B cell (primary cell): ENCODE results near the gene DACH1. TPM values are rescaled to one million over a fixed set of nuclear protein-coding genes. Genes with fewer than 3 reads are reported as not detected.

ENCODE experiments used
- ATAC-seq: fragments of 200-7000 bp; cut with Tn5 transposase; one replicate; pipeline ENCODE4 v1.10.0; 2021; ENCODE audit warnings: low read depth, mild to moderate bottlenecking, moderate number of reproducible peaks, moderate library complexity
- CTCF ChIA-PET: fragments of 350-600 bp; sonication (Branson Sonifier 250); formaldehyde crosslinking; loops from one replicate; lab custom pipeline; 2021; ENCODE audit warnings: antibody characterized with exemption, inconsistent platforms; lab: Charles Lee
- POLR2A ChIA-PET: fragments of 350-600 bp; sonication (Branson Sonifier 250); formaldehyde crosslinking; loops from one replicate; lab custom pipeline; 2021; ENCODE audit warnings: antibody characterized with exemption; lab: Charles Lee
- DNase-seq: peaks from one replicate; pipeline ENCODE4 v3.0.0; 2013
- H2AFZ ChIP-seq: 2 replicates; pipeline ENCODE4 v1.6.1; 2012; ENCODE audit warnings: mild to moderate bottlenecking, low read depth, low read length; ENCODE audit not compliant: insufficient read depth, poor library complexity, severe bottlenecking
- H3K27ac ChIP-seq, 2 donors: 1 replicate in 1 of 2; 2 replicates in 1 of 2; pipeline ENCODE4 v1.5.1; 2012 to 2013; ENCODE audit warnings: low read length in 2 of 2, mild to moderate bottlenecking in 2 of 2, moderate library complexity in 1 of 2
- H3K27me3 ChIP-seq, 4 experiments: fragments of 200-600 bp in 1 of 4; sonication (generic) in 1 of 4; replicated peaks in 1 of 4; 1 replicate in 2 of 4; 2 replicates in 2 of 4; pipeline versions ENCODE4 v1.6.1 to v1.7.0; 2013 to 2016; ENCODE audit warnings: low read length in 3 of 4, mild to moderate bottlenecking in 2 of 4, mixed read lengths in 1 of 4, moderate library complexity in 1 of 4; ENCODE audit not compliant: insufficient read depth in 4 of 4, control insufficient read depth in 3 of 4; ENCODE audit errors: control extremely low read depth in 1 of 4
- H3K36me3 ChIP-seq, 2 experiments: replicated peaks in 1 of 2; 1 replicate in 1 of 2; 2 replicates in 1 of 2; pipeline versions ENCODE4 v1.6.1 to v1.7.1; 2013; ENCODE audit warnings: low read length in 1 of 2; ENCODE audit not compliant: insufficient read depth in 2 of 2, control insufficient read depth in 1 of 2; ENCODE audit errors: control extremely low read depth in 1 of 2, extremely low read depth in 1 of 2
- H3K4me1 ChIP-seq, 2 donors: fragments of 200-600 bp in 1 of 2; sonication (generic) in 1 of 2; 1 replicate in 1 of 2; 2 replicates in 1 of 2; pipeline versions ENCODE4 v1.5.1 to v1.6.1; 2013 to 2017; ENCODE audit warnings: low read length in 2 of 2; ENCODE audit not compliant: control insufficient read depth in 2 of 2, insufficient read depth in 2 of 2
- H3K4me2 ChIP-seq: replicated peaks from 2 replicates; pipeline ENCODE3; 2012; ENCODE audit warnings: mild to moderate bottlenecking, low read depth, low read length; ENCODE audit not compliant: poor library complexity, severe bottlenecking
- H3K4me3 ChIP-seq, 5 experiments: fragments of 200-600 bp in 1 of 5; sonication (generic) in 1 of 5; 1 replicate in 3 of 5; 2 replicates in 2 of 5; pipeline versions ENCODE4 v1.5.1 to v1.7.0; 2011 to 2016; ENCODE audit warnings: low read length in 4 of 5, mild to moderate bottlenecking in 4 of 5, low read depth in 2 of 5, control low read depth in 1 of 5, moderate library complexity in 1 of 5; ENCODE audit not compliant: insufficient read depth in 1 of 5; ENCODE audit errors: control extremely low read depth in 1 of 5, extremely low read depth in 1 of 5
- H3K79me2 ChIP-seq: fragments of 200-600 bp; sonication (generic); one replicate; pipeline ENCODE4 v1.6.0; 2016; ENCODE audit warnings: low read length; ENCODE audit not compliant: control insufficient read depth, insufficient read depth
- H3K9ac ChIP-seq: fragments of 200-600 bp; sonication (generic); 2 replicates; pipeline ENCODE4 v1.6.1; 2017; ENCODE audit warnings: mild to moderate bottlenecking, low read length, moderate library complexity
- H3K9me3 ChIP-seq, 3 donors: one replicate each; pipeline versions ENCODE4 v1.6.1 to v1.7.1; 2013; ENCODE audit warnings: low read length in 2 of 3; ENCODE audit not compliant: control insufficient read depth in 2 of 3, insufficient read depth in 1 of 3; ENCODE audit errors: control extremely low read depth in 1 of 3
- H4K20me1 ChIP-seq: 2 replicates; pipeline ENCODE4 v1.6.0; 2012; ENCODE audit warnings: mild to moderate bottlenecking, low read length; ENCODE audit not compliant: insufficient read depth, control insufficient read depth, poor library complexity, severe bottlenecking
- H3K27ac Mint-ChIP-seq: one replicate; pipeline ENCODE4 v1.8.0; 2021; ENCODE audit warnings: mixed read lengths
- H3K27me3 Mint-ChIP-seq: one replicate; pipeline ENCODE4 v1.8.0; 2021; ENCODE audit warnings: mixed read lengths
- H3K4me1 Mint-ChIP-seq: one replicate; pipeline ENCODE4 v1.8.0; 2021; ENCODE audit warnings: mixed read lengths
- H3K4me3 Mint-ChIP-seq: one replicate; pipeline ENCODE4 v1.8.0; 2021; ENCODE audit warnings: mixed read lengths
- H3K9me3 Mint-ChIP-seq: one replicate; pipeline ENCODE4 v1.8.0; 2022; ENCODE audit warnings: mixed read lengths; ENCODE audit not compliant: insufficient read depth
- EZH2 ChIP-seq: IDR thresholded peaks from 2 replicates; pipeline ENCODE4 v1.6.1; 2012; ENCODE audit warnings: borderline replicate concordance, low read depth, mild to moderate bottlenecking, moderate library complexity, low read length; ENCODE audit not compliant: insufficient read depth, poor library complexity, severe bottlenecking
- WGBS: methylation state at CpG from one replicate; pipeline ENCODE4 v1.1.5; 2013; ENCODE audit warnings: missing lambda C conversion rate; ENCODE audit not compliant: insufficient coverage; 5-methylcytosine and 5-hydroxymethylcytosine counted together
- intact Hi-C: fragments of 100-400 bp; cut with micrococcal nuclease; formaldehyde crosslinking; loops from one replicate; pipeline ENCODE4 v1.10.0; 2022
- polyA plus RNA-seq: library from polyadenylated mRNA; depleted of rRNA; stranded (reverse); fragments of >200 nt; gene quantifications from 2 replicates; pipeline ENCODE4 v1.2.3, GENCODE V29; 2012
- total RNA-seq, 2 donors: library from RNA; stranded (reverse); fragments of 120-200 nt in 1 of 2; gene quantifications; 1 replicate in 1 of 2; 2 replicates in 1 of 2; pipeline versions ENCODE4 v1.2.3 to v1.2.4, GENCODE V29; 2013 to 2022
- TF ChIP-seq, protein P1 (sequence below): fragments of 200-600 bp; IDR thresholded peaks from one replicate; pipeline ENCODE4 v1.8.0; 2022; ENCODE audit warnings: antibody characterized with exemption, mild to moderate bottlenecking

The DACH1 gene
- total and polyA plus RNA-seq, 2 donors (not counting 1 experiment from before 2014, with no cell fraction given), result not detected

DNA sequence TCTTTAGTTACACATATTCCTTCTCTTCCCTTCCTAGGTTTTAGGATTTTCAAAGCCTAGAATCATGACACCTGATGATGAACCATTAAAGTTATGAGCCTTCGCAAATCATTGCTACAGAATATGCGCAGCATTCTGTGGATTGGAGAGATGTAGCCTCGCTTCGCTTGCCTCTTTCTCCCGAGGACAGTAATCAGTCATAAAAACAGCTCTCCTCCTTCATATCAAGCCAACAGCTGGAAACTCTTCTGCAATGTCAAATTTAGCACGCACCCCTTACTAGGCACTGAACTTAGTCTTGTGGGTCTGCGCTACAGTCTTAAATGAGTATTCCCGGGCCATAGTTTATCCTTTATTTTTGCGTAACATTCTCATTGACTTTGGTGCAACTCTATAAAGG, 79.6 kb downstream of the DACH1 start:
- Histone ChIP-seq H3K36me3 (no peaks in the 10 kb centered on the region), H2AFZ (no peak overlapping the region), H4K20me1 (no peaks in the 10 kb centered on the region), H3K9me3 (peaks cover 0 to 3% (median 0%) of the 10 kb centered on the region in 3 donors), H3K4me1 (no peaks in the 10 kb centered on the region), H3K4me2 (no peak overlapping the region), H3K27ac (no peak overlapping the region), H3K27me3 (no peaks in the 10 kb centered on the region), H3K79me2 (no peaks in the 10 kb centered on the region), H3K4me3 (no peak overlapping the region), H3K9ac (no peak overlapping the region)
- no peak overlapping the region for H3K4me3 Mint-ChIP-seq
- ChIA-PET POLR2A (no interaction called here), CTCF (no interaction called here)
- no peak overlapping the region for H3K27ac Mint-ChIP-seq
- no peaks in the 10 kb centered on the region for H3K9me3 Mint-ChIP-seq
- ATAC-seq (no peak), DNase-seq (no peak)
- H3K27me3 Mint-ChIP-seq, result no peaks in the 10 kb centered on the region
- H3K4me1 Mint-ChIP-seq, result no peaks in the 10 kb centered on the region
- WGBS, result 95% methylated on average over 4 of the region's 9 CpGs
- intact Hi-C loops, result no loop called here
- no peak for TF ChIP-seq EZH2
- TF ChIP-seq, protein P1, sequence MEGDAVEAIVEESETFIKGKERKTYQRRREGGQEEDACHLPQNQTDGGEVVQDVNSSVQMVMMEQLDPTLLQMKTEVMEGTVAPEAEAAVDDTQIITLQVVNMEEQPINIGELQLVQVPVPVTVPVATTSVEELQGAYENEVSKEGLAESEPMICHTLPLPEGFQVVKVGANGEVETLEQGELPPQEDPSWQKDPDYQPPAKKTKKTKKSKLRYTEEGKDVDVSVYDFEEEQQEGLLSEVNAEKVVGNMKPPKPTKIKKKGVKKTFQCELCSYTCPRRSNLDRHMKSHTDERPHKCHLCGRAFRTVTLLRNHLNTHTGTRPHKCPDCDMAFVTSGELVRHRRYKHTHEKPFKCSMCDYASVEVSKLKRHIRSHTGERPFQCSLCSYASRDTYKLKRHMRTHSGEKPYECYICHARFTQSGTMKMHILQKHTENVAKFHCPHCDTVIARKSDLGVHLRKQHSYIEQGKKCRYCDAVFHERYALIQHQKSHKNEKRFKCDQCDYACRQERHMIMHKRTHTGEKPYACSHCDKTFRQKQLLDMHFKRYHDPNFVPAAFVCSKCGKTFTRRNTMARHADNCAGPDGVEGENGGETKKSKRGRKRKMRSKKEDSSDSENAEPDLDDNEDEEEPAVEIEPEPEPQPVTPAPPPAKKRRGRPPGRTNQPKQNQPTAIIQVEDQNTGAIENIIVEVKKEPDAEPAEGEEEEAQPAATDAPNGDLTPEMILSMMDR, result no peak

DNA sequence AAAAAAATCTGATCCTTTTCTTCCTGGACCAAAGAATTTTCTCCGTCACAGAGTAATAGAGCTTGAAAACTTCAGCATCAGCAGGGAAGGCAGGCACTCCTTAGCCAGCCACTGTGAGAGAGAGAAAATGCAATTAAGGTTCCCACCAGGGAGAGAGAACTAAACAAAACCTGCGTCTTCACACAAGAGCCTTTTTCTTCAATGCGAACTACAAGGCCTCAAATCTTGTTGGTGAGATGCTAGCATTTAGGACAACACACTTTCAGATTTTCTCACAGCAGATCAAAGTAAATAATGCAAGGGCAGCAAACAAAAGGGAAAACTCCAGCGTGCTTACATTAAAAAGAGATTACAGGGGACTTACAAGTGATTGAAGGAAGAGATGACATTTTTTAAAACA, 80.1 kb downstream of the DACH1 start:
- Histone ChIP-seq H3K4me2 (no peak overlapping the region), H3K9me3 (peaks cover 0 to 3% (median 0%) of the 10 kb centered on the region in 3 donors), H3K27ac (no peak overlapping the region), H3K9ac (no peak overlapping the region), H3K36me3 (no peaks in the 10 kb centered on the region), H3K4me3 (no peak overlapping the region), H3K4me1 (no peaks in the 10 kb centered on the region), H4K20me1 (no peaks in the 10 kb centered on the region), H3K79me2 (no peaks in the 10 kb centered on the region), H3K27me3 (no peaks in the 10 kb centered on the region), H2AFZ (no peak overlapping the region)
- no peaks in the 10 kb centered on the region for H3K27me3 Mint-ChIP-seq
- intact Hi-C loops, result no loop called here
- no peaks in the 10 kb centered on the region for H3K9me3 Mint-ChIP-seq
- ChIA-PET POLR2A (no interaction called here), CTCF (no interaction called here)
- WGBS, result 100% methylated on average over 1 of the region's 4 CpGs
- no peak overlapping the region for H3K27ac Mint-ChIP-seq
- H3K4me3 Mint-ChIP-seq, result no peak overlapping the region
- DNase-seq (no peak), ATAC-seq (no peak)
- H3K4me1 Mint-ChIP-seq, result no peaks in the 10 kb centered on the region
- TF ChIP-seq EZH2, result no peak
- TF ChIP-seq, protein P1, result no peak
